SK-N-SH (cell line): ENCODE data around the gene RGSL1. TPM values are rescaled to one million over a fixed set of nuclear protein-coding genes. Genes with fewer than 3 reads are reported as not detected.

Source experiments
- CTCF ChIA-PET: fragments of 300-600, 350-600 bp; formaldehyde crosslinking; extraction: SDS; loops from one replicate; lab custom pipeline; 2021; lab: Yijun Ruan, JAX
- POLR2A ChIA-PET: fragments of 350-600 bp; sonication (Branson Sonifier 250); formaldehyde crosslinking; extraction: SDS; loops from one replicate; lab custom pipeline; 2020; ENCODE audit warnings: antibody characterized with exemption, inconsistent platforms; lab: Yijun Ruan, JAX
- DNase-seq: peaks from one replicate; pipeline ENCODE4 v3.0.0; 2012
- H2AFZ ChIP-seq: fragments of 200-600 bp; sonication (generic); 2 replicates; pipeline ENCODE4 v1.8.1; 2016; ENCODE audit warnings: antibody characterized with exemption, mild to moderate bottlenecking, low read depth
- H3F3A ChIP-seq: fragments of 200-600 bp; sonication (generic); replicated peaks from 2 replicates; pipeline ENCODE3; 2016; ENCODE audit warnings: antibody characterized with exemption, mild to moderate bottlenecking; ENCODE audit not compliant: insufficient read depth
- H3K27ac ChIP-seq, 2 experiments: fragments of 200-500 bp in 1 of 2; fragments of 200-600 bp in 1 of 2; sonication (Bioruptor generic) in 1 of 2; sonication (generic), shearing (Covaris generic) in 1 of 2; 2 replicates each; pipeline versions ENCODE4 v1.5.1 to v1.6.1; 2014 to 2016; ENCODE audit warnings: low read depth in 2 of 2, inconsistent platforms in 1 of 2, low read length in 1 of 2, mild to moderate bottlenecking in 1 of 2, mixed read lengths in 1 of 2
- H3K27me3 ChIP-seq: fragments of 200-600 bp; sonication (generic), shearing (Covaris generic); 2 replicates; pipeline ENCODE4 v1.6.1; 2016; ENCODE audit warnings: mixed run types; ENCODE audit not compliant: insufficient read depth
- H3K36me3 ChIP-seq, 2 experiments: fragments of 200-500 bp in 1 of 2; fragments of 200-600 bp in 1 of 2; sonication (Bioruptor generic) in 1 of 2; sonication (generic) in 1 of 2; replicated peaks in 1 of 2; 2 replicates each; pipeline versions ENCODE3 to v1.5.1; 2014 to 2016; ENCODE audit warnings: low read length in 1 of 2, mild to moderate bottlenecking in 1 of 2; ENCODE audit not compliant: insufficient read depth in 2 of 2, control insufficient read depth in 1 of 2
- H3K4me1 ChIP-seq, 2 experiments: fragments of 200-500 bp in 1 of 2; fragments of 200-600 bp in 1 of 2; sonication (Bioruptor generic) in 1 of 2; sonication (generic), shearing (Covaris generic) in 1 of 2; 2 replicates each; pipeline versions ENCODE4 v1.5.1 to v1.6.1; 2014 to 2016; ENCODE audit warnings: low read depth in 1 of 2, low read length in 1 of 2, mixed run types in 1 of 2; ENCODE audit not compliant: insufficient read depth in 2 of 2, control insufficient read depth in 1 of 2
- H3K4me2 ChIP-seq: fragments of 200-600 bp; sonication (generic), shearing (Covaris generic); 2 replicates; pipeline ENCODE4 v1.6.1; 2017; ENCODE audit warnings: mixed run types
- H3K4me3 ChIP-seq, 2 experiments: fragments of 200-500 bp in 1 of 2; fragments of 200-600 bp in 1 of 2; sonication (Bioruptor generic) in 1 of 2; sonication (generic), shearing (Covaris generic) in 1 of 2; 2 replicates each; pipeline versions ENCODE4 v1.5.1 to v1.8.1; 2014 to 2016; ENCODE audit warnings: low read depth in 2 of 2, inconsistent platforms in 1 of 2, low read length in 1 of 2, mild to moderate bottlenecking in 1 of 2, mixed read lengths in 1 of 2, moderate library complexity in 1 of 2
- H3K79me2 ChIP-seq: fragments of 200-600 bp; sonication (generic); 2 replicates; pipeline ENCODE4 v1.8.1; 2017; ENCODE audit warnings: mild to moderate bottlenecking; ENCODE audit not compliant: insufficient read depth
- H3K9ac ChIP-seq: fragments of 200-600 bp; sonication (generic); 2 replicates; pipeline ENCODE4 v1.6.1; 2017; ENCODE audit warnings: mixed run types
- H3K9me2 ChIP-seq: fragments of 200-600 bp; sonication (generic); 2 replicates; pipeline ENCODE4 v1.6.1; 2017; ENCODE audit warnings: mixed run types
- H3K9me3 ChIP-seq: fragments of 200-600 bp; sonication (generic); 2 replicates; pipeline ENCODE4 v1.6.1; 2017; ENCODE audit warnings: mixed run types, mild to moderate bottlenecking, moderate library complexity
- H4K20me1 ChIP-seq: fragments of 200-600 bp; sonication (generic); 2 replicates; pipeline ENCODE4 v1.6.1; 2017; ENCODE audit warnings: mild to moderate bottlenecking, mixed run types; ENCODE audit not compliant: insufficient read depth
- CTCF ChIP-seq: fragments of 200-600 bp; sonication (generic); IDR thresholded peaks from 2 replicates; pipeline ENCODE4 v1.6.1; 2017; ENCODE audit warnings: antibody characterized with exemption, mild to moderate bottlenecking, moderate library complexity
- EP300 ChIP-seq, 2 experiments: IDR thresholded peaks; 2 replicates each; pipeline versions ENCODE4 v1.4.0 to v1.6.1; 2012; ENCODE audit warnings: borderline replicate concordance in 1 of 2, low read depth in 1 of 2, low read length in 1 of 2
- EZH2phosphoT487 ChIP-seq: fragments of 200-600 bp; sonication (generic); IDR thresholded peaks from 2 replicates; pipeline ENCODE4 v1.6.1; 2017; ENCODE audit warnings: low read depth, mixed run types, mild to moderate bottlenecking, antibody characterized with exemption, moderate library complexity, borderline replicate concordance
- GATA2 ChIP-seq: sonication (generic); formaldehyde crosslinking; IDR thresholded peaks from 2 replicates; pipeline ENCODE4 v1.5.0; 2020; ENCODE audit warnings: mild to moderate bottlenecking, missing genetic modification reagents
- JUND ChIP-seq: IDR thresholded peaks from 2 replicates; pipeline ENCODE4 v1.4.0; 2012
- MEF2A ChIP-seq: IDR thresholded peaks from 2 replicates; pipeline ENCODE4 v1.4.0; 2012; ENCODE audit warnings: low read depth, borderline replicate concordance
- NFIC ChIP-seq: IDR thresholded peaks from 2 replicates; pipeline ENCODE4 v1.4.0; 2012; ENCODE audit warnings: borderline replicate concordance
- NRF1 ChIP-seq: IDR thresholded peaks from 2 replicates; pipeline ENCODE4 v1.6.1; 2012; ENCODE audit warnings: low read depth, mild to moderate bottlenecking, low read length
- POLR2AphosphoS5 ChIP-seq: IDR thresholded peaks from 2 replicates; pipeline ENCODE4 v1.6.1; 2012; ENCODE audit warnings: low read depth, low read length
- RXRA ChIP-seq: IDR thresholded peaks from 2 replicates; pipeline ENCODE4 v1.4.0; 2012; ENCODE audit warnings: low read depth, mild to moderate bottlenecking, borderline replicate concordance
- SIN3A ChIP-seq: IDR thresholded peaks from 2 replicates; pipeline ENCODE4 v1.6.1; 2012; ENCODE audit warnings: low read depth, mild to moderate bottlenecking, low read length, moderate library complexity, borderline replicate concordance
- SMC3 ChIP-seq: IDR thresholded peaks from 2 replicates; pipeline ENCODE4 v1.6.1; 2012; ENCODE audit warnings: low read depth, low read length, improper control_type of control experiment
- TAF1 ChIP-seq: IDR thresholded peaks from 2 replicates; pipeline ENCODE4 v1.6.1; 2012; ENCODE audit warnings: low read depth, mild to moderate bottlenecking, low read length, moderate library complexity, borderline replicate concordance
- USF2 ChIP-seq: fragments of 150-350 bp; IDR thresholded peaks from 2 replicates; pipeline ENCODE4 v1.6.1; 2017; ENCODE audit warnings: antibody characterized with exemption, low read length, low read depth, borderline replicate concordance
- ZBTB33 ChIP-seq: IDR thresholded peaks from 2 replicates; pipeline ENCODE4 v1.4.0; 2012; ENCODE audit warnings: low read depth, borderline replicate concordance
- WGBS: methylation state at CpG from one replicate; pipeline ENCODE4 v1.1.6; 2017; ENCODE audit warnings: low lambda C conversion rate; 5-methylcytosine and 5-hydroxymethylcytosine counted together
- polyA plus RNA-seq, 3 experiments: library from polyadenylated mRNA; depleted of rRNA; stranded (reverse); fragments of >200 nt; gene quantifications; 2 replicates each; pipeline ENCODE4 v1.2.3, GENCODE V29; 2012

Gene RGSL1
- polyA plus RNA-seq, 1 of the 3 experiments (the other 2 are of a cell fraction): not detected

GRCh38 chr1:182549811-182550210 is 99.9 kb downstream of the RGSL1 start:
- Histone ChIP-seq H3K4me2 (no peak overlapping the region), H3K79me2 (no peaks in the 10 kb centered on the region), H3K9me3 (no peaks in the 10 kb centered on the region), H3K9ac (no peak overlapping the region), H3K4me1 (no peaks in the 10 kb centered on the region), H3K36me3 (no peaks in the 10 kb centered on the region), H3K9me2 (no peaks in the 10 kb centered on the region), H4K20me1 (no peaks in the 10 kb centered on the region), H3K4me3 (no peak overlapping the region), H3K27me3 (no peaks in the 10 kb centered on the region), H3F3A (no peaks in the 10 kb centered on the region), H3K27ac (no peak overlapping the region), H2AFZ (no peak overlapping the region)
- 0% methylated on average over 1 of the region's 1 CpG for WGBS
- ChIA-PET CTCF (no interaction called here), POLR2A (no interaction called here)
- DNase-seq: no peak
- TF ChIP-seq SMC3: no peak
- TF ChIP-seq TAF1: no peak
- TF ChIP-seq MEF2A: no peak
- TF ChIP-seq EP300 (IDR thresholded peaks at IDR 0.05; ENCODE audit: borderline replicate concordance in 1 of 2, low read depth in 1 of 2, low read length in 1 of 2): no peak
- TF ChIP-seq ZBTB33: no peak
- no peak for TF ChIP-seq CTCF
- no peak for TF ChIP-seq USF2
- TF ChIP-seq NRF1: no peak
- no peak for TF ChIP-seq GATA2 (CRISPR knock-in tag)

- Histone ChIP-seq H3K79me2 (no peaks in the 10 kb centered on the region), H3K4me3 (no peak overlapping the region), H4K20me1 (no peaks in the 10 kb centered on the region), H3K27ac (no peak overlapping the region), H3K9ac (no peak overlapping the region), H2AFZ (no peak overlapping the region), H3K9me2 (no peaks in the 10 kb centered on the region), H3K9me3 (no peaks in the 10 kb centered on the region), H3K4me2 (no peak overlapping the region), H3K4me1 (no peaks in the 10 kb centered on the region), H3K36me3 (no peaks in the 10 kb centered on the region), H3F3A (no peaks in the 10 kb centered on the region), H3K27me3 (no peaks in the 10 kb centered on the region)
- ChIA-PET CTCF (interaction anchor here (1.0 kb wide), 1 partner anchor 231 kb away, joined by 3 read pairs; no protein-coding TSS in a partner anchor), POLR2A (no interaction called here)
- TF ChIP-seq EZH2phosphoT487 (no peak), NFIC (no peak), POLR2AphosphoS5 (no peak), EP300 (IDR thresholded peaks at IDR 0.05; ENCODE audit: borderline replicate concordance in 1 of 2, low read depth in 1 of 2, low read length in 1 of 2) (no peak), JUND (no peak), SIN3A (no peak), RXRA (no peak)
- DNase-seq: no peak
- 39% methylated on average over 2 of the region's 2 CpGs for WGBS
Measured at GRCh38 chr1:182552527-182552926, 102.6 kb downstream of the RGSL1 start.
